GM08714 (cell line): ENCODE measurements around the gene ZNF524.
A peak's percentile ranks its signal among the peaks of the same experiment; 100 is the strongest.
"Not testable (repeated sequence)": the region's sequence is repeated elsewhere in the genome, so short reads cannot be mapped to it uniquely, and the experiment has no call there.

Experiments
- H3K4me3 ChIP-seq: fragments of 200-500 bp; sonication (Bioruptor generic); 2 replicates; pipeline ENCODE4 v1.5.1; 2014; ENCODE audit warnings: mild to moderate bottlenecking, low read length, inconsistent platforms
- ZNF274 ChIP-seq: IDR thresholded peaks from 2 replicates; pipeline ENCODE4 v1.6.1; 2012; ENCODE audit warnings: mild to moderate bottlenecking, low read depth, low read length

The ZNF524 gene

GRCh38 chr19:55599842-55600661, at the start of gene ZNF524:
ZNF524 (plus strand) TSS chr19:55600288; CDS start chr19:55602113, 1,825 bp downstream.
- peak within 1 kb of the TSS; percentile 84 for H3K4me3 ChIP-seq

GRCh38 chr19:55550321-55550650, 49.8 kb upstream of the ZNF524 start:
- no peak for TF ChIP-seq ZNF274
- H3K4me3 ChIP-seq: no peak overlapping the region

More at GRCh38 chr19:55599842-55600661, at the start of gene ZNF524:
- TF ChIP-seq ZNF274: no peak

- H3K4me3 ChIP-seq: no peak overlapping the region
- TF ChIP-seq ZNF274: no peak
These were observed 47.9 kb upstream of the ZNF524 start for GRCh38 chr19:55552206-55552605.

- no peak overlapping the region for H3K4me3 ChIP-seq
- no peak for TF ChIP-seq ZNF274
These were observed 47.5 kb upstream of the ZNF524 start for GRCh38 chr19:55552620-55553019.

- TF ChIP-seq ZNF274: no peak
These were observed 46.6 kb upstream of the ZNF524 start for GRCh38 chr19:55553217-55554182.

GRCh38 chr19:55554302-55554701, 45.8 kb upstream of the ZNF524 start:
- no peak for TF ChIP-seq ZNF274
- H3K4me3 ChIP-seq: no peak overlapping the region

More at GRCh38 chr19:55553217-55554182, 46.6 kb upstream of the ZNF524 start:
- no peak overlapping the region for H3K4me3 ChIP-seq

- no peak for TF ChIP-seq ZNF274
- no peak overlapping the region for H3K4me3 ChIP-seq
These were observed 45.3 kb upstream of the ZNF524 start for GRCh38 chr19:55554741-55555152.

- no peak for TF ChIP-seq ZNF274
- no peak overlapping the region for H3K4me3 ChIP-seq
These were observed 40.4 kb upstream of the ZNF524 start for GRCh38 chr19:55559684-55560083.

GRCh38 chr19:55563261-55563690, 36.8 kb upstream of the ZNF524 start:
- H3K4me3 ChIP-seq: no peak overlapping the region
- TF ChIP-seq ZNF274: no peak

GRCh38 chr19:55566823-55567222, 33.3 kb upstream of the ZNF524 start:
- H3K4me3 ChIP-seq: no peak overlapping the region
- TF ChIP-seq ZNF274: no peak

GRCh38 chr19:55567708-55568328, 32.3 kb upstream of the ZNF524 start:
- no peak for TF ChIP-seq ZNF274

GRCh38 chr19:55569477-55569876, 30.6 kb upstream of the ZNF524 start:
- H3K4me3 ChIP-seq: not testable (repeated sequence)

More at GRCh38 chr19:55567708-55568328, 32.3 kb upstream of the ZNF524 start:
- no peak overlapping the region for H3K4me3 ChIP-seq

- not testable (repeated sequence) for H3K4me3 ChIP-seq
These were observed 26.2 kb upstream of the ZNF524 start for GRCh38 chr19:55573929-55574328.

- TF ChIP-seq ZNF274: no peak
These were observed 23.3 kb upstream of the ZNF524 start for GRCh38 chr19:55576746-55577145.

GRCh38 chr19:55578031-55578760, 21.9 kb upstream of the ZNF524 start:
- H3K4me3 ChIP-seq: no peak overlapping the region
- TF ChIP-seq ZNF274: no peak

More at GRCh38 chr19:55576746-55577145, 23.3 kb upstream of the ZNF524 start:
- H3K4me3 ChIP-seq: no peak overlapping the region
